ENCODE data around the gene SIK3. TPM values are rescaled to one million over a fixed set of nuclear protein-coding genes. Genes with fewer than 3 reads are reported as not detected.

Gene SIK3
- total and polyA plus RNA-seq, 2 experiments from 2014 or later, result 29.1 to 58.5 TPM

- H3K27me3 ChIP-seq, result no peaks in the 10 kb centered on the region
- TF ChIP-seq CTCF (IDR thresholded peaks at IDR 0.05; ENCODE audit: low read depth, low read length), result no peak
- H3K4me1 ChIP-seq (ENCODE audit: low read depth), result no peaks in the 10 kb centered on the region
- DNase-seq (ENCODE audit: low read depth in 1 of 2, low spot score in 1 of 2), result no peak
- H3K27ac ChIP-seq, result no peak overlapping the region
- peaks cover 40% of the 10 kb centered on the region for H3K36me3 ChIP-seq
- H3K4me3 ChIP-seq, result no peak overlapping the region
- H3K9me3 ChIP-seq (ENCODE audit: low read depth), result no peaks in the 10 kb centered on the region
Measured at GRCh38 chr11:116856423-116856822, 241.8 kb downstream of the SIK3 start.

GRCh38 chr11:116855413-116855812 is 242.8 kb downstream of the SIK3 start:
- H3K27me3 ChIP-seq, result no peaks in the 10 kb centered on the region
- H3K27ac ChIP-seq, result no peak overlapping the region
- no peaks in the 10 kb centered on the region for H3K9me3 ChIP-seq (ENCODE audit: low read depth)
- no peak overlapping the region for H3K4me3 ChIP-seq
- H3K4me1 ChIP-seq (ENCODE audit: low read depth), result no peaks in the 10 kb centered on the region
- TF ChIP-seq CTCF (IDR thresholded peaks at IDR 0.05; ENCODE audit: low read depth, low read length), result no peak
- peaks cover 31% of the 10 kb centered on the region for H3K36me3 ChIP-seq
- no peak for DNase-seq (ENCODE audit: low read depth in 1 of 2, low spot score in 1 of 2)

- Histone ChIP-seq H3K4me1 (ENCODE audit: low read depth) (no peaks in the 10 kb centered on the region), H3K27ac (no peak overlapping the region), H3K36me3 (peaks cover 25% of the 10 kb centered on the region), H3K27me3 (no peaks in the 10 kb centered on the region), H3K4me3 (no peak overlapping the region), H3K9me3 (ENCODE audit: low read depth) (no peaks in the 10 kb centered on the region)
- DNase-seq (ENCODE audit: low read depth in 1 of 2, low spot score in 1 of 2), result peak in 1 of 2 donors; percentile 82
- TF ChIP-seq CTCF (IDR thresholded peaks at IDR 0.05; ENCODE audit: low read depth, low read length), result no peak
Measured at GRCh38 chr11:116853461-116854073, 244.7 kb downstream of the SIK3 start.

GRCh38 chr11:116852261-116853031 is 245.8 kb downstream of the SIK3 start:
- Histone ChIP-seq H3K9me3 (ENCODE audit: low read depth) (no peaks in the 10 kb centered on the region), H3K4me1 (ENCODE audit: low read depth) (no peaks in the 10 kb centered on the region), H3K36me3 (peaks cover 22% of the 10 kb centered on the region), H3K4me3 (no peak overlapping the region), H3K27ac (no peak overlapping the region), H3K27me3 (no peaks in the 10 kb centered on the region)
- peak in 1 of 2 donors; percentile 61 for DNase-seq (ENCODE audit: low read depth in 1 of 2, low spot score in 1 of 2)
- no peak for TF ChIP-seq CTCF (IDR thresholded peaks at IDR 0.05; ENCODE audit: low read depth, low read length)

GRCh38 chr11:116851626-116852025 is 246.6 kb downstream of the SIK3 start:
- Histone ChIP-seq H3K9me3 (ENCODE audit: low read depth) (no peaks in the 10 kb centered on the region), H3K36me3 (peaks cover 24% of the 10 kb centered on the region), H3K4me1 (ENCODE audit: low read depth) (no peaks in the 10 kb centered on the region), H3K4me3 (no peak overlapping the region), H3K27ac (no peak overlapping the region), H3K27me3 (no peaks in the 10 kb centered on the region)
- peak in 1 of 2 donors; percentile 36 for DNase-seq (ENCODE audit: low read depth in 1 of 2, low spot score in 1 of 2)
- TF ChIP-seq CTCF (IDR thresholded peaks at IDR 0.05; ENCODE audit: low read depth, low read length), result no peak

Measured in cardiac muscle cell (in vitro differentiated cells and primary cell).